ENCODE measurements around the gene FHIT.

DNA sequence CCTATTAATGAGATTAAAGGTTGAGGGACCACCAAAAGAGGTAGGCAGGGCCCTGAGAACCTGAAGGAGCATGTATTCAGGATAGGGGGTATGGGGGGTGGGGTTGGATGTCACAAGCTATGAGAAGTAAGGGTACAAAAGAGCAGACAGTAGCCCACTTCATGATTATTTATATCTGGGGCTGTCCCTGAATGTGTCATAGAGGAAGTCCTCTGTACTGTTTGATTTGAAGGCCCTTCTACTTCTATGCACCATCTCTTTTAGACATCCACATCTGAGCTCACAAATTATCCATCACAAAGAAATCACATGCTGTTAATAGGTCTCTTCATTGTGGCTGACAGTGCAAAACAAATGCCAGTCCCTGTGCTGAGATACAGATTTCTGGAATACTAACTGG, 68.6 kb downstream of the FHIT start:
- TF ChIP-seq FOXK2 (IDR thresholded peaks at IDR 0.05) (no peak), CTCF (IDR thresholded peaks at IDR 0.05 in 2 of 3, conservative IDR thresholded peaks at IDR 0.05 in 1 of 3; ENCODE audit: control insufficient read depth in 2 of 3, extremely low read depth in 1 of 3, insufficient read depth in 1 of 3, low read depth in 3 of 3, low read length in 3 of 3) (no peak), JUND (IDR thresholded peaks at IDR 0.05; ENCODE audit: low read depth, low read length) (no peak), EZH2 (IDR thresholded peaks at IDR 0.05; ENCODE audit: borderline replicate concordance, control insufficient read depth, low read depth, low read length) (no peak), KDM1A (IDR thresholded peaks at IDR 0.05; ENCODE audit: borderline replicate concordance) (no peak), MAX (IDR thresholded peaks at IDR 0.05; ENCODE audit: low read depth, low read length) (no peak), SP1 (IDR thresholded peaks at IDR 0.05; ENCODE audit: low read depth, low read length) (no peak), REST (IDR thresholded peaks at IDR 0.05; ENCODE audit: low read depth, low read length) (no peak), BCLAF1 (IDR thresholded peaks at IDR 0.05) (no peak), RAD51 (IDR thresholded peaks at IDR 0.05) (no peak), SREBF2 (IDR thresholded peaks at IDR 0.05; ENCODE audit: low read length) (no peak), FOS (IDR thresholded peaks at IDR 0.05; ENCODE audit: borderline replicate concordance, extremely low read depth, insufficient read length) (no peak)
